ENCODE measurements around the gene IFI6.

- TF ChIP-seq TAF1 (conservative IDR thresholded peaks at IDR 0.05) (no peak), CTCF (IDR thresholded peaks at IDR 0.05; ENCODE audit: low read depth, low read length, missing input control) (no peak), ZBTB33 (IDR thresholded peaks at IDR 0.05) (no peak), EGR1 (IDR thresholded peaks at IDR 0.05; ENCODE audit: low read depth in 2 of 2) (no peak), SP1 (IDR thresholded peaks at IDR 0.05) (no peak), ATF3 (IDR thresholded peaks at IDR 0.05) (no peak), YY1 (IDR thresholded peaks at IDR 0.05) (no peak), FOXA1 (IDR thresholded peaks at IDR 0.05) (no peak)
Measured at GRCh38 chr1:27628712-27629111, 43.3 kb downstream of the IFI6 start.
